H9 (cell line): Measurements from ENCODE around the gene KIF26B. TPM values are rescaled to one million over a fixed set of nuclear protein-coding genes. Genes with fewer than 3 reads are reported as not detected.

Experiments used
- DNase-seq: peaks from one replicate; pipeline ENCODE4 v3.0.0-alpha.2; 2017
- H2AFZ ChIP-seq: one replicate; pipeline ENCODE4 v1.6.1; 2013; ENCODE audit warnings: mild to moderate bottlenecking, low read length, control low read depth, moderate library complexity
- H2AK5ac ChIP-seq: 2 replicates; pipeline ENCODE4 v1.6.1; 2013; ENCODE audit warnings: low read length, control low read depth, mixed read lengths; ENCODE audit not compliant: insufficient read length
- H2BK120ac ChIP-seq: one replicate; pipeline ENCODE4 v1.6.1; 2013; ENCODE audit warnings: low read depth, mild to moderate bottlenecking, low read length, control low read depth, inconsistent platforms; ENCODE audit not compliant: poor library complexity, severe bottlenecking
- H2BK12ac ChIP-seq: 2 replicates; pipeline ENCODE4 v1.6.1; 2013; ENCODE audit warnings: low read length, control low read depth, mixed read lengths, low read depth; ENCODE audit not compliant: insufficient read length
- H2BK15ac ChIP-seq: 2 replicates; pipeline ENCODE4 v1.6.1; 2013; ENCODE audit warnings: low read depth, low read length, control low read depth
- H2BK20ac ChIP-seq: one replicate; pipeline ENCODE4 v1.6.1; 2013; ENCODE audit warnings: low read depth, mild to moderate bottlenecking, low read length, control low read depth, inconsistent platforms; ENCODE audit not compliant: poor library complexity, severe bottlenecking
- H2BK5ac ChIP-seq: 2 replicates; pipeline ENCODE4 v1.6.1; 2013; ENCODE audit warnings: low read length, control low read depth, mixed read lengths; ENCODE audit not compliant: insufficient read length
- H3K14ac ChIP-seq: 2 replicates; pipeline ENCODE4 v1.6.1; 2013; ENCODE audit warnings: low read length, control low read depth; ENCODE audit not compliant: insufficient read depth
- H3K18ac ChIP-seq: 2 replicates; pipeline ENCODE4 v1.6.1; 2013; ENCODE audit warnings: low read depth, mild to moderate bottlenecking, mixed read lengths, low read length, control low read depth; ENCODE audit not compliant: insufficient read length
- H3K23ac ChIP-seq: 2 replicates; pipeline ENCODE4 v1.6.1; 2013; ENCODE audit warnings: low read length, control low read depth, mixed read lengths, low read depth; ENCODE audit not compliant: insufficient read length
- H3K23me2 ChIP-seq: 2 replicates; pipeline ENCODE4 v1.6.1; 2013; ENCODE audit warnings: low read depth, mild to moderate bottlenecking, mixed read lengths, low read length, control low read depth; ENCODE audit not compliant: insufficient read length, poor library complexity, severe bottlenecking
- H3K27ac ChIP-seq: 2 replicates; pipeline ENCODE4 v1.5.1; 2013; ENCODE audit warnings: low read length, control low read depth, mixed read lengths, low read depth; ENCODE audit not compliant: insufficient read length
- H3K27me3 ChIP-seq: 2 replicates; pipeline ENCODE4 v1.6.1; 2013; ENCODE audit warnings: low read length, control low read depth, inconsistent platforms; ENCODE audit not compliant: insufficient read depth
- H3K4ac ChIP-seq: 2 replicates; pipeline ENCODE4 v1.6.1; 2013; ENCODE audit warnings: low read depth, mild to moderate bottlenecking, control low read depth, inconsistent platforms, low read length, moderate library complexity
- H3K4me1 ChIP-seq: 2 replicates; pipeline ENCODE4 v1.6.1; 2013; ENCODE audit warnings: low read length, control low read depth, inconsistent platforms; ENCODE audit not compliant: insufficient read depth
- H3K4me2 ChIP-seq: 2 replicates; pipeline ENCODE4 v1.6.1; 2013; ENCODE audit warnings: low read length, control low read depth, mixed read lengths; ENCODE audit not compliant: insufficient read length, insufficient read depth
- H3K56ac ChIP-seq: 2 replicates; pipeline ENCODE4 v1.6.1; 2013; ENCODE audit warnings: low read depth, mild to moderate bottlenecking, mixed read lengths, low read length, control low read depth; ENCODE audit not compliant: insufficient read length
- H3K79me1 ChIP-seq: 2 replicates; pipeline ENCODE4 v1.6.1; 2013; ENCODE audit warnings: low read depth, mild to moderate bottlenecking, moderate library complexity, low read length, control low read depth, inconsistent platforms; ENCODE audit not compliant: insufficient read depth, poor library complexity, severe bottlenecking
- H3K79me2 ChIP-seq: 2 replicates; pipeline ENCODE4 v1.6.1; 2013; ENCODE audit warnings: low read length, control low read depth, inconsistent platforms; ENCODE audit not compliant: insufficient read depth
- H3K9ac ChIP-seq: 2 replicates; pipeline ENCODE4 v1.6.1; 2013; ENCODE audit warnings: low read length, control low read depth, mixed read lengths; ENCODE audit not compliant: insufficient read length; ENCODE audit errors: extremely low read depth
- H3K9me3 ChIP-seq: one replicate; pipeline ENCODE4 v1.6.1; 2013; ENCODE audit warnings: low read depth, low read length, inconsistent platforms; ENCODE audit not compliant: control insufficient read depth
- H3T11ph ChIP-seq: one replicate; pipeline ENCODE4 v1.6.1; 2013; ENCODE audit warnings: mild to moderate bottlenecking, low read length, control low read depth, inconsistent platforms
- H4K20me1 ChIP-seq: one replicate; pipeline ENCODE4 v1.6.1; 2013; ENCODE audit not compliant: control insufficient read depth, insufficient read length, insufficient read depth
- H4K5ac ChIP-seq: 2 replicates; pipeline ENCODE4 v1.6.1; 2013; ENCODE audit warnings: low read depth, mild to moderate bottlenecking, mixed read lengths, low read length, control low read depth; ENCODE audit not compliant: insufficient read length
- H4K8ac ChIP-seq: replicated peaks from 2 replicates; pipeline ENCODE4 v1.6.1; 2013; ENCODE audit warnings: low read length, control low read depth, mixed read lengths, low read depth; ENCODE audit not compliant: insufficient read length
- H4K91ac ChIP-seq: 2 replicates; pipeline ENCODE4 v1.6.1; 2013; ENCODE audit warnings: low read depth, mild to moderate bottlenecking, moderate library complexity, mixed read lengths, low read length, control low read depth; ENCODE audit not compliant: insufficient read length
- H3K27ac Mint-ChIP-seq, 3 experiments: 2 replicates in 2 of 3; 3 replicates in 1 of 3; pipeline ENCODE4 v1.8.0; 2020 to 2021; ENCODE audit warnings: mixed read lengths in 3 of 3, mild to moderate bottlenecking in 1 of 3, moderate library complexity in 1 of 3
- H3K27me3 Mint-ChIP-seq: 2 replicates; pipeline ENCODE4 v1.8.0; 2021; ENCODE audit warnings: low read depth, mild to moderate bottlenecking, moderate library complexity, mixed read lengths
- H3K36me3 Mint-ChIP-seq, 3 experiments: 2 replicates in 2 of 3; 3 replicates in 1 of 3; pipeline ENCODE4 v1.8.0; 2020 to 2021; ENCODE audit warnings: low read depth in 3 of 3, mixed read lengths in 3 of 3; ENCODE audit not compliant: insufficient read depth in 1 of 3
- H3K4me1 Mint-ChIP-seq, 2 experiments: 2 replicates each; pipeline ENCODE4 v1.8.0; 2020; ENCODE audit warnings: mixed read lengths in 2 of 2
- H3K4me3 Mint-ChIP-seq, 2 experiments: 2 replicates in 1 of 2; 3 replicates in 1 of 2; pipeline ENCODE4 v1.8.0; 2020 to 2021; ENCODE audit warnings: mild to moderate bottlenecking in 2 of 2, mixed read lengths in 2 of 2, moderate library complexity in 1 of 2
- H3K9me3 Mint-ChIP-seq, 2 experiments: 2 replicates in 1 of 2; 3 replicates in 1 of 2; pipeline ENCODE4 v1.8.0; 2020; ENCODE audit warnings: mild to moderate bottlenecking in 2 of 2, mixed read lengths in 2 of 2, moderate library complexity in 1 of 2
- CTCF ChIP-seq: fragments of 200-600 bp; sonication (generic); conservative IDR thresholded peaks from 3 replicates; pipeline ENCODE4 v1.8.0; 2021; ENCODE audit warnings: antibody characterized with exemption, mild to moderate bottlenecking
- WGBS: extraction: QIAGEN DNeasy Blood & Tissue Kit; methylation state at CpG from one replicate; pipeline ENCODE4 v1.1.7; 2013; ENCODE audit warnings: missing lambda C conversion rate, low lambda C conversion rate, mixed read lengths; ENCODE audit not compliant: insufficient read length; ENCODE audit errors: extremely low coverage; 5-methylcytosine and 5-hydroxymethylcytosine counted together
- total RNA-seq: library from RNA; stranded (reverse); gene quantifications from 2 replicates; pipeline ENCODE4 v1.2.1, GENCODE V29; 2021

KIF26B gene
- total RNA-seq, 1 experiment from 2014 or later: 0.13 TPM

GRCh38 chr1:245404527-245404926 is 249.7 kb downstream of the KIF26B start:
- no peak overlapping the region for H3T11ph ChIP-seq
- H3K27me3 ChIP-seq: no peaks in the 10 kb centered on the region
- no peak overlapping the region for H3K4me2 ChIP-seq
- H2BK12ac ChIP-seq: no peak overlapping the region
- no peak for DNase-seq
- H2BK5ac ChIP-seq: no peak overlapping the region
- no peak overlapping the region for H3K9ac ChIP-seq
- H2AK5ac ChIP-seq: no peak overlapping the region
- no peak overlapping the region for H4K8ac ChIP-seq
- 0 out of 2 replicates have a peak, but pooled peaks cover 4% of the 10 kb centered on the region for H3K4me1 ChIP-seq
- H3K14ac ChIP-seq: no peak overlapping the region
- no peaks in the 10 kb centered on the region for H3K27me3 Mint-ChIP-seq
- no peak overlapping the region for H3K4me3 Mint-ChIP-seq
- no peak overlapping the region for H2BK20ac ChIP-seq
- H4K5ac ChIP-seq: no peak overlapping the region
- TF ChIP-seq CTCF: no peak
- no peak overlapping the region for H2BK15ac ChIP-seq
- no peak overlapping the region for H3K23ac ChIP-seq
- no peak overlapping the region for H3K4ac ChIP-seq
- H4K91ac ChIP-seq: no peak overlapping the region
- H3K23me2 ChIP-seq: no peaks in the 10 kb centered on the region
- no peaks in the 10 kb centered on the region for H3K9me3 Mint-ChIP-seq
- H3K36me3 Mint-ChIP-seq: no peaks in the 10 kb centered on the region
- no peaks in the 10 kb centered on the region for H3K79me1 ChIP-seq
- no peak overlapping the region for H3K18ac ChIP-seq
- no peak overlapping the region for H3K27ac Mint-ChIP-seq
- H4K20me1 ChIP-seq: no peaks in the 10 kb centered on the region
- H3K4me1 Mint-ChIP-seq: peaks cover 12 to 15% of the 10 kb centered on the region in 2 experiments
- H2AFZ ChIP-seq: no peak overlapping the region
- H2BK120ac ChIP-seq: no peak overlapping the region
- no peaks in the 10 kb centered on the region for H3K79me2 ChIP-seq
- H3K56ac ChIP-seq: no peak overlapping the region
- no CpG with 5 or more reads among the region's 1 CpG for WGBS
- no peak overlapping the region for H3K27ac ChIP-seq
- no peaks in the 10 kb centered on the region for H3K9me3 ChIP-seq
